GM12873 (cell line): ENCODE data around the gene ANTXRL.
"Not testable (repeated sequence)": the region's sequence is repeated elsewhere in the genome, so short reads cannot be mapped to it uniquely, and the experiment has no call there.

ENCODE experiments used
- TF ChIP-seq, protein P1 (sequence below): IDR thresholded peaks from 2 replicates; pipeline ENCODE4 v1.5.1; 2012; ENCODE audit warnings: low read depth, mild to moderate bottlenecking, moderate library complexity, low read length, control low read depth; ENCODE audit not compliant: insufficient read depth; ENCODE audit errors: missing control alignments

Gene ANTXRL

DNA sequence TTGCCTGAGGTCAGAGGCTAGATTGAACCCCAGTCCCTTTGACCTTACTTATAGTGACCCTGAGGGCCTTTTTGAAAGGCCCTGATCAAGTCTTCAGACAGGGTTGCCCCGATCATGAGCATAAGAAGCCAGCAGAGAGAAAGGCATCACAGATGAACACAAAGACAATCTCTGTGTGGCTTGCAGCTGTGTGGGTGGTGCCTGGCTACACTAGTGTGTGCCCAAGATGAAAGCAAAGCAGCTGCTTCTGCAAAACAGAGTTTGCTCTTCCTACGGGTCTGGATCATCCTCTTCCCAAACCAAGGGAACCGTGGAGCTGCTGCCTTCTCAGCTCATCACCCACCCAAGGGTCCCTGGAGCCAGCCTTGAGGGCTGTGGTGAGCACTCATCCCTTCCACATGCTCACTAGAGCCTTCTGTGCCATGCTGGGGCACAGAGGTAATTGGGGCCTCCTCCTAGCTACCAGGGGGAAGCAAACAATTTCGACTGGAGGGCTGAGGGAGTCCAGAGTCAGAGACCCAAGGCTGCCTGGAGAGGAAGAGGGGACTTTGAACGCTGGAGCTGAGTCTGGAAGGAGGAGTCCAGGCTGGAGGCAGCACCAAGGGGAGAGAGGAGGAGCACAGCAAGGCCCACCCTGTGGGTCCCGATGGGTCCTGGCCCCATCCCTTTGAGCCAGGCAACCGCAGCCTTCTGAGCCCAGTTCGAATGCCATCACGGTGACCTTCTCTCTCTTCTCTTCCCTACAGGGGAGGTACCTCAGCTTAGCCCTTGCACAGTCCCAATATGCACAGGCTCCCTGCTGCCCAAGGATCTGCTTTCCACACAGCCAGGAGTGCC lies 42.3 kb downstream of the ANTXRL start:
- TF ChIP-seq, protein P1, sequence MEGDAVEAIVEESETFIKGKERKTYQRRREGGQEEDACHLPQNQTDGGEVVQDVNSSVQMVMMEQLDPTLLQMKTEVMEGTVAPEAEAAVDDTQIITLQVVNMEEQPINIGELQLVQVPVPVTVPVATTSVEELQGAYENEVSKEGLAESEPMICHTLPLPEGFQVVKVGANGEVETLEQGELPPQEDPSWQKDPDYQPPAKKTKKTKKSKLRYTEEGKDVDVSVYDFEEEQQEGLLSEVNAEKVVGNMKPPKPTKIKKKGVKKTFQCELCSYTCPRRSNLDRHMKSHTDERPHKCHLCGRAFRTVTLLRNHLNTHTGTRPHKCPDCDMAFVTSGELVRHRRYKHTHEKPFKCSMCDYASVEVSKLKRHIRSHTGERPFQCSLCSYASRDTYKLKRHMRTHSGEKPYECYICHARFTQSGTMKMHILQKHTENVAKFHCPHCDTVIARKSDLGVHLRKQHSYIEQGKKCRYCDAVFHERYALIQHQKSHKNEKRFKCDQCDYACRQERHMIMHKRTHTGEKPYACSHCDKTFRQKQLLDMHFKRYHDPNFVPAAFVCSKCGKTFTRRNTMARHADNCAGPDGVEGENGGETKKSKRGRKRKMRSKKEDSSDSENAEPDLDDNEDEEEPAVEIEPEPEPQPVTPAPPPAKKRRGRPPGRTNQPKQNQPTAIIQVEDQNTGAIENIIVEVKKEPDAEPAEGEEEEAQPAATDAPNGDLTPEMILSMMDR, result no peak

DNA sequence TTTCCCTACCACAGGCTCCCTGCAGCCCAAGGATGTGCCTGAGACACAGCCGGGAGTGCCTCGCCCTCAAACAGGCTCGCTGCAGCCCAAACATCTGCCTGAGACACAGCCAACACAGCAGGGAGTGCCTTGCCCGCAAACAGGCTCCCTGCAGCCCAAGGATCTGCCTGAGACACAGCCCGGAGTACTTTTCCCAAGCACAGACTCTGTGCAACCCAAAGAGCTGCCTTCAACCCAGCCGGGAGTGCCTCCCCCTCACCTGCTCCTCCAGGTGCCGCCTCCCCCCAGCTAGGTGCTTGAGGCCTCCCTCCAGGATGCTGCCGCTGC lies 42.9 kb downstream of the ANTXRL start:
- TF ChIP-seq, protein P1, result no peak

DNA sequence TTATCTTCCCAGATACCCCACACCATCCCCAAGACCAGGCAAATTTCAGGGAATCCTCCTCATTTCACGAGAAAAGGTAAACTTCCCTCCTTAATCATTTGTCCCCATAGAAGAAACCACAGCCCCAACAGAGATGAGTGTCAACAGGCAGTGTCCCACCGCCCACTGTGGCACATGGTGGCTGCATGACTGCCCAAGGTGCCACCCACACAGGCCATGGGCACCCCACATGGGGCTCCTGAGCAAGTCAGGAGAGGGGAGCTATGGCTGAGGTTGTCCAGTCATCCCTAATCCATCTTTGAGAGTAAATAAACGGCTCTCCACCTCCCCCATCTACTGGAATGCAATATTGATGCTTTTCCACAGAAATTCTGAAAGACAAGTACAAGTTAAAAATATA lies 44.1 kb downstream of the ANTXRL start:
- TF ChIP-seq, protein P1, result no peak

DNA sequence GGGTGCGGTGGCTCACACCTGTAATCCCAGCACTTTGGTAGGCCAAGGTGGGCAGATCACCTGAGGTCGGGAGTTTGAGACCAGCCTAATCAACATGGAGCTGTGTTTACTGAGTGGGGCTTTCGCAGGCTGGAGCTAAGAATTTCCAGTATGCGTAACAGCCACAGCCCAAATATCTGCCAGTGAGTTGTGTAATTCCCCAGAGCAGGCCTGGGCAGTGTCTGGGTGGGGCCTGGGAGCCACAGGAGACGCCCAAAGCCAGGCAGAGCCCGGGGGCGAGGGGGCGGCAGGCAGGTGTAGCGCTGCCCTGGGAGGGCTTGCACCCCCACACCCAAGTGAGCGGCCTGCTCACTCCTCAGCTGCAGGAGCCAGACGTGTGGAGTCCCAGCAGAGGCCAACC lies 88.6 kb downstream of the ANTXRL start, which contains the start of gene ANXA8L1:
TSS of gene ANXA8L1 (plus strand) at position 371 of the 400 bp plus-strand sequence. CDS start 76 bp downstream, outside the sequence.
- TF ChIP-seq, protein P1, result not testable (repeated sequence)
